Breast epithelium (tissue), 4 donors: Measurements from ENCODE around the gene PCNA. TPM values are rescaled to one million over a fixed set of nuclear protein-coding genes. Genes with fewer than 3 reads are reported as not detected.

ENCODE experiments used
- DNase-seq, 2 donors: peaks; one replicate each; pipeline ENCODE4 v3.0.0-alpha.2; 2019; ENCODE audit warnings: low spot score in 2 of 2
- H3K27ac ChIP-seq, 2 donors: fragments of 200-600 bp; sonication (generic) in 1 of 2; one replicate each; pipeline ENCODE4 v1.5.1; 2016 to 2019; ENCODE audit warnings: mild to moderate bottlenecking in 1 of 2
- H3K27me3 ChIP-seq, 2 donors: fragments of 200-600 bp; sonication (generic) in 1 of 2; one replicate each; pipeline versions ENCODE4 v1.5.1 to v1.6.0; 2017 to 2019; ENCODE audit warnings: control low read depth in 1 of 2, mild to moderate bottlenecking in 1 of 2
- H3K36me3 ChIP-seq: fragments of 200-600 bp; one replicate; pipeline ENCODE4 v1.5.1; 2019
- H3K4me1 ChIP-seq, 2 donors: fragments of 200-600 bp; sonication (generic); one replicate each; pipeline ENCODE4 v1.5.1; 2016 to 2019; ENCODE audit warnings: control low read depth in 1 of 2
- H3K4me3 ChIP-seq, 3 donors: fragments of 200-600 bp; sonication (generic); 1 replicate in 2 of 3; 2 replicates in 1 of 3; pipeline ENCODE4 v1.5.1; 2016 to 2019; ENCODE audit warnings: mild to moderate bottlenecking in 3 of 3, moderate library complexity in 2 of 3
- H3K9me3 ChIP-seq, 2 donors: fragments of 200-600 bp; sonication (generic) in 1 of 2; one replicate each; pipeline ENCODE4 v1.5.1; 2016 to 2019; ENCODE audit warnings: control low read depth in 1 of 2
- CTCF ChIP-seq, 3 donors: fragments of 450-650 bp; IDR thresholded peaks; one replicate each; pipeline ENCODE4 v1.5.1; 2016 to 2017; ENCODE audit warnings: antibody characterized with exemption in 3 of 3, mild to moderate bottlenecking in 3 of 3, moderate library complexity in 3 of 3
- POLR2A ChIP-seq: fragments of 450-650 bp; IDR thresholded peaks from one replicate; pipeline ENCODE4 v1.6.1; 2016; ENCODE audit warnings: antibody characterized with exemption, mild to moderate bottlenecking, moderate library complexity
- POLR2AphosphoS5 ChIP-seq, 3 donors: sonication (generic); formaldehyde crosslinking; IDR thresholded peaks; one replicate each; pipeline ENCODE4 v1.6.1; 2017; ENCODE audit warnings: antibody characterized with exemption in 3 of 3
- intact Hi-C: fragments of 100-400 bp; cut with DNase I; formaldehyde crosslinking; loops from one replicate; pipeline ENCODE4 v1.15.1; 2023; ENCODE audit warnings: low total_unique reads
- total RNA-seq, 3 donors: library from RNA; depleted of rRNA; stranded (reverse); fragments of >200 nt; gene quantifications; one replicate each; pipeline ENCODE4 v1.1.0, GENCODE V29; 2016

PCNA gene
- 10 to 100 TPM; 32.3 to 62.9 (median 55.4) TPM for total RNA-seq

GRCh38 chr20:5119435-5120184 is at the start of gene PCNA:
Gene PCNA, minus strand, starts transcription at chr20:5119958. Its CDS starts 160 bp downstream, at chr20:5119798.
- peak within 1 kb of the TSS; percentile 87 to 91 for H3K27ac ChIP-seq
- H3K4me1 ChIP-seq, result peaks cover 0 to 6% of the 10 kb centered on the region in 2 donors
- TF ChIP-seq POLR2AphosphoS5 (IDR thresholded peaks at IDR 0.05) (peak; percentile 75 to 87 (median 85)), POLR2A (peak; percentile 72), CTCF (IDR thresholded peaks at IDR 0.05) (peak in 1 of 3 donors; percentile 11)
- no peaks in the 10 kb centered on the region for H3K27me3 ChIP-seq
- H3K36me3 ChIP-seq, result no peaks in the 10 kb centered on the region
- peak within 1 kb of the TSS; percentile 74 to 89 (median 76) for H3K4me3 ChIP-seq
- no peaks in the 10 kb centered on the region for H3K9me3 ChIP-seq
- intact Hi-C loops, result loop anchor here (10.0 kb wide), 1 partner anchor 75 kb away; no protein-coding TSS in a partner anchor
- peak; percentile 95 to 97 for DNase-seq

- TF ChIP-seq POLR2AphosphoS5 (IDR thresholded peaks at IDR 0.05), result no peak
- no peak for TF ChIP-seq CTCF (IDR thresholded peaks at IDR 0.05)
- TF ChIP-seq POLR2A, result no peak
- Histone ChIP-seq H3K27ac (peak overlapping the region in 1 of 2 donors; percentile 78), H3K4me3 (peak overlapping the region in 1 of 3 donors; percentile 7), H3K27me3 (no peaks in the 10 kb centered on the region), H3K9me3 (no peaks in the 10 kb centered on the region), H3K36me3 (no peaks in the 10 kb centered on the region), H3K4me1 (no peaks in the 10 kb centered on the region)
- intact Hi-C loops, result no loop called here
- DNase-seq, result no peak
Measured at GRCh38 chr20:5168651-5169396, 49.1 kb upstream of the PCNA start.

GRCh38 chr20:5164645-5165625 is 45.2 kb upstream of the PCNA start:
- H3K4me1 ChIP-seq, result no peaks in the 10 kb centered on the region
- no peaks in the 10 kb centered on the region for H3K27me3 ChIP-seq
- no peak overlapping the region for H3K4me3 ChIP-seq
- no peak for DNase-seq
- no peak overlapping the region for H3K27ac ChIP-seq
- H3K36me3 ChIP-seq, result no peaks in the 10 kb centered on the region
- intact Hi-C loops, result no loop called here
- H3K9me3 ChIP-seq, result no peaks in the 10 kb centered on the region
- TF ChIP-seq POLR2A, result no peak
- no peak for TF ChIP-seq POLR2AphosphoS5 (IDR thresholded peaks at IDR 0.05)
- no peak for TF ChIP-seq CTCF (IDR thresholded peaks at IDR 0.05)

- H3K4me3 ChIP-seq, result no peak overlapping the region
- TF ChIP-seq POLR2AphosphoS5 (IDR thresholded peaks at IDR 0.05), result no peak
- TF ChIP-seq POLR2A, result no peak
- no peak for TF ChIP-seq CTCF (IDR thresholded peaks at IDR 0.05)
- intact Hi-C loops, result no loop called here
Measured at GRCh38 chr20:5161536-5162164, 41.9 kb upstream of the PCNA start.

More at GRCh38 chr20:5161536-5162164, 41.9 kb upstream of the PCNA start:
- no peaks in the 10 kb centered on the region for H3K36me3 ChIP-seq
- no peaks in the 10 kb centered on the region for H3K9me3 ChIP-seq
- no peak for DNase-seq
- H3K27me3 ChIP-seq, result no peaks in the 10 kb centered on the region
- no peak overlapping the region for H3K27ac ChIP-seq
- no peaks in the 10 kb centered on the region for H3K4me1 ChIP-seq
